NK-92 (cell line): Measurements from ENCODE around the gene IDH3A.
"Not testable (repeated sequence)": the region's sequence is repeated elsewhere in the genome, so short reads cannot be mapped to it uniquely, and the experiment has no call there.

Experiments
- DNase-seq: peaks from one replicate; lab custom pipeline; 2025; ENCODE audit not compliant: unreplicated experiment; lab: John Stamatoyannopoulos, UW

Gene IDH3A

GRCh38 chr15:78129077-78129750 lies 19.9 kb upstream of the IDH3A start:
- no peak for DNase-seq

- no peak for DNase-seq
Measured at GRCh38 chr15:78129751-78130287, 19.3 kb upstream of the IDH3A start.

- DNase-seq: no peak
Measured at GRCh38 chr15:78130466-78131294, 18.5 kb upstream of the IDH3A start.

- DNase-seq: no peak
Measured at GRCh38 chr15:78131295-78132061, 17.7 kb upstream of the IDH3A start, which contains the start of gene CIB2. CIB2 (minus strand) TSS chr15:78131445; CDS start chr15:78131215, 230 bp downstream.

- DNase-seq: no peak
Measured at GRCh38 chr15:78133801-78134200, 15.4 kb upstream of the IDH3A start.

GRCh38 chr15:78139578-78139977 lies 9.6 kb upstream of the IDH3A start:
- DNase-seq: no peak

- no peak for DNase-seq
Measured at GRCh38 chr15:78140292-78140691, 8.9 kb upstream of the IDH3A start.

- no peak for DNase-seq
Measured at GRCh38 chr15:78142332-78142731, 6.8 kb upstream of the IDH3A start.

GRCh38 chr15:78146425-78147154 lies 2.6 kb upstream of the IDH3A start:
- DNase-seq: no peak

- DNase-seq: no peak
Measured at GRCh38 chr15:78147566-78147965, 1.6 kb upstream of the IDH3A start.

GRCh38 chr15:78148392-78149067 lies 632 bp upstream of the IDH3A start:
- DNase-seq: no peak

GRCh38 chr15:78149805-78150751 lies 916 bp downstream of the IDH3A start:
- no peak for DNase-seq

- DNase-seq: not testable (repeated sequence)
Measured at GRCh38 chr15:78151075-78151474, 1.9 kb downstream of the IDH3A start.

GRCh38 chr15:78154955-78155354 lies 5.8 kb downstream of the IDH3A start:
- DNase-seq: no peak

GRCh38 chr15:78155355-78155939 lies 6.3 kb downstream of the IDH3A start:
- no peak for DNase-seq

GRCh38 chr15:78156653-78157052 lies 7.5 kb downstream of the IDH3A start:
- no peak for DNase-seq

- DNase-seq: no peak
Measured at GRCh38 chr15:78157203-78157602, 8.0 kb downstream of the IDH3A start.

- no peak for DNase-seq
Measured at GRCh38 chr15:78159395-78159794, 10.2 kb downstream of the IDH3A start.

GRCh38 chr15:78162038-78162437 lies 12.9 kb downstream of the IDH3A start:
- no peak for DNase-seq
